ENCODE data around the gene SLFN14.

DNA sequence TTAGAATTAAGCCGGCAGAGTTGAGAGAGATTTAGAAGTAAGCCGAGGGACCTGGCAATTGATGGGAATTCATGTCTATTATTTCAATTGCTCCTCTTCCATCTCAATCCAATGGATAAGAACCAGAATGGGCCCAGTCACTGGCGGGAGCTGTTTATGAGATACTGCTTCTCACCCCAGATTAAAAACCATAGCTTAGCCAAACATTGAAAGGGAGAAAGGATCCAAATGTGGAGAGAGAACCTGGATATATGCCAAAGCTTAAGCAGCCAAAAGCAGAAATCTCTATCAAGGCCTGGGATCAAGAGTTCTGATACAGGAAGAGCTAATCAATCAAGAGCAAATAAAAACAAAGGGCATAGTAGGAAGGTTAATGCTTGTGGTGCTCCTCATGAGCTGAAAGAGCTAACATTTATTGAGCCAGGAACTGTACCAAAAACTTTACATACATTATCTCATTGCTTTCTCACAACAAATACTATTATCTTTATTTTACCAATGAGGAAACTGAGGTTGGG is 26.0 kb downstream of the SLFN14 start:
- TF ChIP-seq, protein P1, sequence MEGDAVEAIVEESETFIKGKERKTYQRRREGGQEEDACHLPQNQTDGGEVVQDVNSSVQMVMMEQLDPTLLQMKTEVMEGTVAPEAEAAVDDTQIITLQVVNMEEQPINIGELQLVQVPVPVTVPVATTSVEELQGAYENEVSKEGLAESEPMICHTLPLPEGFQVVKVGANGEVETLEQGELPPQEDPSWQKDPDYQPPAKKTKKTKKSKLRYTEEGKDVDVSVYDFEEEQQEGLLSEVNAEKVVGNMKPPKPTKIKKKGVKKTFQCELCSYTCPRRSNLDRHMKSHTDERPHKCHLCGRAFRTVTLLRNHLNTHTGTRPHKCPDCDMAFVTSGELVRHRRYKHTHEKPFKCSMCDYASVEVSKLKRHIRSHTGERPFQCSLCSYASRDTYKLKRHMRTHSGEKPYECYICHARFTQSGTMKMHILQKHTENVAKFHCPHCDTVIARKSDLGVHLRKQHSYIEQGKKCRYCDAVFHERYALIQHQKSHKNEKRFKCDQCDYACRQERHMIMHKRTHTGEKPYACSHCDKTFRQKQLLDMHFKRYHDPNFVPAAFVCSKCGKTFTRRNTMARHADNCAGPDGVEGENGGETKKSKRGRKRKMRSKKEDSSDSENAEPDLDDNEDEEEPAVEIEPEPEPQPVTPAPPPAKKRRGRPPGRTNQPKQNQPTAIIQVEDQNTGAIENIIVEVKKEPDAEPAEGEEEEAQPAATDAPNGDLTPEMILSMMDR (IDR thresholded peaks at IDR 0.05): no peak
- no peak for TF ChIP-seq POLR2A (IDR thresholded peaks at IDR 0.05)

Measured in right lobe of liver (tissue), 4 donors.